Natural killer cell (primary cell): ENCODE data around the gene SLC8A1. TPM values are rescaled to one million over a fixed set of nuclear protein-coding genes. Genes with fewer than 3 reads are reported as not detected.

Experiments
- ATAC-seq, 3 donors: fragments of 150-1000 bp in 2 of 3; fragments of 200-7000 bp in 1 of 3; cut with Tn5 transposase; 1 replicate in 1 of 3; 2 replicates in 2 of 3; pipeline ENCODE4 v1.10.0; 2021; ENCODE audit warnings: mild to moderate bottlenecking in 2 of 3, moderate library complexity in 2 of 3
- DNase-seq, 2 donors: peaks; one replicate each; pipeline versions ENCODE4 v3.0.0 to v3.0.0-alpha.2; 2013 to 2021; ENCODE audit warnings: mixed read lengths in 1 of 2
- H3K27ac ChIP-seq: one replicate; pipeline ENCODE4 v1.5.1; 2013; ENCODE audit warnings: mild to moderate bottlenecking, low read length
- H3K27me3 ChIP-seq: one replicate; pipeline ENCODE4 v1.6.1; 2013; ENCODE audit warnings: low read length; ENCODE audit not compliant: control insufficient read depth, insufficient read depth
- H3K36me3 ChIP-seq: one replicate; pipeline ENCODE4 v1.6.1; 2013; ENCODE audit warnings: low read length; ENCODE audit not compliant: control insufficient read depth, insufficient read depth
- H3K4me1 ChIP-seq: one replicate; pipeline ENCODE4 v1.6.1; 2013; ENCODE audit warnings: low read length; ENCODE audit not compliant: control insufficient read depth, insufficient read depth
- H3K4me3 ChIP-seq: one replicate; pipeline ENCODE4 v1.5.1; 2013; ENCODE audit warnings: low read length
- H3K9me3 ChIP-seq: one replicate; pipeline ENCODE4 v1.6.1; 2013; ENCODE audit warnings: low read length; ENCODE audit not compliant: control insufficient read depth, insufficient read depth
- H3K27ac Mint-ChIP-seq, 2 donors: one replicate each; pipeline ENCODE4 v1.8.0; 2022; ENCODE audit warnings: mild to moderate bottlenecking in 2 of 2, mixed read lengths in 2 of 2, moderate library complexity in 1 of 2
- H3K27me3 Mint-ChIP-seq, 2 donors: one replicate each; pipeline ENCODE4 v1.8.0; 2022; ENCODE audit warnings: low read depth in 2 of 2, mixed read lengths in 2 of 2
- H3K36me3 Mint-ChIP-seq: one replicate; pipeline ENCODE4 v1.8.0; 2022; ENCODE audit warnings: mixed read lengths
- H3K4me1 Mint-ChIP-seq, 2 donors: one replicate each; pipeline ENCODE4 v1.8.0; 2022; ENCODE audit warnings: mixed read lengths in 2 of 2
- H3K4me3 Mint-ChIP-seq: one replicate; pipeline ENCODE4 v1.8.0; 2022; ENCODE audit warnings: mild to moderate bottlenecking, moderate library complexity, mixed read lengths
- H3K9me3 Mint-ChIP-seq, 2 donors: one replicate each; pipeline ENCODE4 v1.8.0; 2022; ENCODE audit warnings: mixed read lengths in 2 of 2
- CTCF ChIP-seq: fragments of 200-600 bp; IDR thresholded peaks from one replicate; pipeline ENCODE4 v1.8.0; 2022; ENCODE audit warnings: antibody characterized with exemption
- whole genome bisulfite sequencing: methylation state at CpG from one replicate; pipeline ENCODE4 v1.1.7; 2013; ENCODE audit warnings: missing lambda C conversion rate; ENCODE audit not compliant: insufficient coverage; 5-methylcytosine and 5-hydroxymethylcytosine counted together
- intact Hi-C: fragments of 100-400 bp; cut with micrococcal nuclease; formaldehyde crosslinking; loops from one replicate; pipeline ENCODE4 v1.14.2; 2022
- total RNA-seq, 4 donors: library from RNA; stranded (reverse); fragments of 120-200 nt in 1 of 4; gene quantifications; one replicate each; pipeline versions ENCODE4 v1.2.3 to v1.2.4, GENCODE V29; 2013 to 2022

The SLC8A1 gene
- total RNA-seq, 3 donors from 2014 or later (not counting 1 experiment from before 2014, with no cell fraction given): 1.4 to 4.7 (median 3.6) TPM

DNA sequence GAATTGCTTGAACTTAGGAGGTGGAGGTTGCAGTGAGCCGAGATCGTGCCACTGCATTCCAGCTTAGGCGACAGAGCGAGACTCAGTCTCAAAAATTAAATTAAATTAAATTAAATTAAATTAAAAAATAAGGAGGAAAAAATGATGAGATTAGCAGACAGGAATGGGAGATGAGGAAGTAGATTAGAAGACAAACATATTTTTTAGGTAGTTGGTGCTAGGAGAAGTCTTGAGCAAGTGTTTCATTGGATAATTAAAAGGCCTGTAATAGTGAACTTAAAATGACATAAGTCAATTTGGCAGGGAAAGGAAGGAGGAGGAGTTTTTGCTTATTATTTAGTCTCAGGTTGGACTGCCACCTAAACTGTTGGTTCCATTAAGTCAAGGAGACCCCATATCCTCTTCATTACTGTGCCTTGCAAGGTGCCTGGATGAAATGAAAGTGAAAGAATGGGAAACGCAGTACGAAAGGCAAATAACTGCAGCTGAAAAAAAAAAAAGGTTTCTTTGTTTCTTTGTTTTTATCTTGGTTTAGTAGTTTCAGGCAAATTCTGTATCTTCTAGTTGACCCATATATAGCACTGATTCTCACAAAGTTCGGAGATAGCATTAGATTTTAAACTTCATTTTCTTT, 162.0 kb downstream of the SLC8A1 start:
- intact Hi-C loops: no loop called here
- H3K4me3 ChIP-seq: no peak overlapping the region

GRCh38 chr2:40287773-40288172, 164.1 kb downstream of the SLC8A1 start:
- Histone ChIP-seq H3K9me3 (no peaks in the 10 kb centered on the region), H3K4me3 (no peak overlapping the region), H3K4me1 (no peaks in the 10 kb centered on the region), H3K27me3 (no peaks in the 10 kb centered on the region), H3K36me3 (no peaks in the 10 kb centered on the region), H3K27ac (no peak overlapping the region)
- WGBS: 13% methylated on average over 2 of the region's 3 CpGs
- no peak overlapping the region for H3K27ac Mint-ChIP-seq
- no peaks in the 10 kb centered on the region for H3K4me1 Mint-ChIP-seq
- H3K36me3 Mint-ChIP-seq: no peaks in the 10 kb centered on the region
- intact Hi-C loops: no loop called here
- DNase-seq: no peak
- TF ChIP-seq CTCF: no peak
- no peaks in the 10 kb centered on the region for H3K9me3 Mint-ChIP-seq
- H3K27me3 Mint-ChIP-seq: no peaks in the 10 kb centered on the region
- no peak for ATAC-seq
- no peak overlapping the region for H3K4me3 Mint-ChIP-seq

More for the DNA sequence above, 162.0 kb downstream of the SLC8A1 start:
- H3K36me3 Mint-ChIP-seq: no peaks in the 10 kb centered on the region
- no peaks in the 10 kb centered on the region for H3K9me3 ChIP-seq
- DNase-seq (no peak), ATAC-seq (no peak)
- H3K36me3 ChIP-seq: no peaks in the 10 kb centered on the region
- 90% methylated on average over 3 of the region's 7 CpGs for WGBS
- H3K27me3 ChIP-seq: no peaks in the 10 kb centered on the region
- no peak overlapping the region for H3K27ac ChIP-seq
- TF ChIP-seq CTCF: no peak
- no peaks in the 10 kb centered on the region for H3K27me3 Mint-ChIP-seq
- no peak overlapping the region for H3K27ac Mint-ChIP-seq
- H3K4me1 Mint-ChIP-seq: no peaks in the 10 kb centered on the region
- no peaks in the 10 kb centered on the region for H3K4me1 ChIP-seq
- H3K4me3 Mint-ChIP-seq: peak overlapping the region; percentile 0
- H3K9me3 Mint-ChIP-seq: no peaks in the 10 kb centered on the region

- ATAC-seq (no peak), DNase-seq (no peak)
- Histone ChIP-seq H3K27ac (no peak overlapping the region), H3K4me3 (no peak overlapping the region), H3K27me3 (no peaks in the 10 kb centered on the region), H3K9me3 (no peaks in the 10 kb centered on the region), H3K4me1 (no peaks in the 10 kb centered on the region), H3K36me3 (no peaks in the 10 kb centered on the region)
- Mint-ChIP-seq H3K4me1 (no peaks in the 10 kb centered on the region), H3K27me3 (no peaks in the 10 kb centered on the region), H3K9me3 (no peaks in the 10 kb centered on the region), H3K27ac (no peak overlapping the region), H3K4me3 (no peak overlapping the region), H3K36me3 (no peaks in the 10 kb centered on the region)
- no peak for TF ChIP-seq CTCF
- intact Hi-C loops: no loop called here
- 77% methylated on average over 2 of the region's 2 CpGs for whole genome bisulfite sequencing
Observed at GRCh38 chr2:40287195-40287594, 164.7 kb downstream of the SLC8A1 start.

GRCh38 chr2:40286721-40287120, 165.2 kb downstream of the SLC8A1 start:
- H3K9me3 ChIP-seq: no peaks in the 10 kb centered on the region
- H3K27ac ChIP-seq: no peak overlapping the region
- 94% methylated on average over 3 of the region's 3 CpGs for WGBS
- no peak overlapping the region for H3K4me3 ChIP-seq
- no peak overlapping the region for H3K4me3 Mint-ChIP-seq
- no peak for TF ChIP-seq CTCF
- intact Hi-C loops: no loop called here
- no peaks in the 10 kb centered on the region for H3K4me1 Mint-ChIP-seq
- no peaks in the 10 kb centered on the region for H3K27me3 Mint-ChIP-seq
- no peaks in the 10 kb centered on the region for H3K36me3 ChIP-seq
- H3K27ac Mint-ChIP-seq: no peak overlapping the region
- ATAC-seq (no peak), DNase-seq (no peak)
- no peaks in the 10 kb centered on the region for H3K36me3 Mint-ChIP-seq
- H3K4me1 ChIP-seq: no peaks in the 10 kb centered on the region
- no peaks in the 10 kb centered on the region for H3K27me3 ChIP-seq
- no peaks in the 10 kb centered on the region for H3K9me3 Mint-ChIP-seq
